Measurements from ENCODE around the gene TMEM178B. TPM values are rescaled to one million over a fixed set of nuclear protein-coding genes. Genes with fewer than 3 reads are reported as not detected.
"Not testable (repeated sequence)": the region's sequence is repeated elsewhere in the genome, so short reads cannot be mapped to it uniquely, and the experiment has no call there.

Gene TMEM178B
- total and polyA plus RNA-seq, 9 donors = 0.10 to 1.6 (median 0.30) TPM

- 77 to 85% (median 77%) methylated on average over 7 of the region's 7 CpGs for WGBS, 3 donors
- intact Hi-C loops (cut with DNase I) = no loop called here
- Histone ChIP-seq H3K9me3 (no peaks in the 10 kb centered on the region), H3K27me3 (no peaks in the 10 kb centered on the region), H3K36me3 (no peaks in the 10 kb centered on the region), H3K4me3 (no peak overlapping the region), H3K4me1 (ENCODE audit: insufficient read depth) (no peaks in the 10 kb centered on the region), H3K27ac (no peak overlapping the region)
- no peak for DNase-seq
- TF ChIP-seq, protein P1, sequence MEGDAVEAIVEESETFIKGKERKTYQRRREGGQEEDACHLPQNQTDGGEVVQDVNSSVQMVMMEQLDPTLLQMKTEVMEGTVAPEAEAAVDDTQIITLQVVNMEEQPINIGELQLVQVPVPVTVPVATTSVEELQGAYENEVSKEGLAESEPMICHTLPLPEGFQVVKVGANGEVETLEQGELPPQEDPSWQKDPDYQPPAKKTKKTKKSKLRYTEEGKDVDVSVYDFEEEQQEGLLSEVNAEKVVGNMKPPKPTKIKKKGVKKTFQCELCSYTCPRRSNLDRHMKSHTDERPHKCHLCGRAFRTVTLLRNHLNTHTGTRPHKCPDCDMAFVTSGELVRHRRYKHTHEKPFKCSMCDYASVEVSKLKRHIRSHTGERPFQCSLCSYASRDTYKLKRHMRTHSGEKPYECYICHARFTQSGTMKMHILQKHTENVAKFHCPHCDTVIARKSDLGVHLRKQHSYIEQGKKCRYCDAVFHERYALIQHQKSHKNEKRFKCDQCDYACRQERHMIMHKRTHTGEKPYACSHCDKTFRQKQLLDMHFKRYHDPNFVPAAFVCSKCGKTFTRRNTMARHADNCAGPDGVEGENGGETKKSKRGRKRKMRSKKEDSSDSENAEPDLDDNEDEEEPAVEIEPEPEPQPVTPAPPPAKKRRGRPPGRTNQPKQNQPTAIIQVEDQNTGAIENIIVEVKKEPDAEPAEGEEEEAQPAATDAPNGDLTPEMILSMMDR (IDR thresholded peaks at IDR 0.05) = no peak
- no peak for TF ChIP-seq POLR2A (IDR thresholded peaks at IDR 0.05)
- TF ChIP-seq EP300 (IDR thresholded peaks at IDR 0.05) = no peak
These were observed 323.6 kb downstream of the TMEM178B start for GRCh38 chr7:141397236-141398163.

DNA sequence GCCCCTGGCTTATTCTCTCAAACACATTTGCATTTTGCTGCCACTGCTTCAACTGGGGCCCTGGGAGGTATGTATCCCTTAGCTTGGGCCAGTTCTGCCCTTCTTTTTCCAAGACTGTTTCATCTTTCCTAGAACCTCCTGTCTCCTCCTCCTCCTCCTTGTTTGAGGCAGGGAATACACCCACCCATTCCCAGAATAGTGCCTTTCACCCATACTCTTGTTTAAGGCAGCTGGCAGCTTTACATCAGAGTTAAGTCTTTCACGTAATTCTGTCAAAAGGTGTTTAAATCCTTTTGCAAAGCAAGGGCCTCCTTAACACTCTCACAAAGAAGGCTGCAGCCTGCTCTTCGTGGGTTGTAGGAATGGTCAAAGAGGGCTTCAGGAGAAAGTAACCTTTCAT is 326.5 kb downstream of the TMEM178B start:
- DNase-seq = no peak
- intact Hi-C loops (cut with DNase I) = loop anchor here in 1 of 4 donors (10.0 kb wide), 1 partner anchor 804 kb away; no protein-coding TSS in a partner anchor
- Histone ChIP-seq H3K4me1 (ENCODE audit: insufficient read depth) (no peaks in the 10 kb centered on the region), H3K9me3 (no peaks in the 10 kb centered on the region), H3K27ac (no peak overlapping the region), H3K4me3 (no peak overlapping the region), H3K27me3 (no peaks in the 10 kb centered on the region), H3K36me3 (no peaks in the 10 kb centered on the region)
- WGBS, 3 donors = 59 to 69% (median 61%) methylated on average over 2 of the region's 2 CpGs
- TF ChIP-seq EP300 (IDR thresholded peaks at IDR 0.05) (no peak), POLR2A (IDR thresholded peaks at IDR 0.05) (no peak)
- TF ChIP-seq, protein P1 (IDR thresholded peaks at IDR 0.05) = no peak

GRCh38 chr7:141402277-141402996 is 328.6 kb downstream of the TMEM178B start:
- DNase-seq = no peak

GRCh38 chr7:141403846-141404245 is 330.0 kb downstream of the TMEM178B start:
- H3K4me1 ChIP-seq (ENCODE audit: insufficient read depth); DNase-seq; H3K27me3 ChIP-seq; H3K4me3 ChIP-seq; H3K27ac ChIP-seq; H3K9me3 ChIP-seq; H3K36me3 ChIP-seq: not testable (repeated sequence)
- WGBS, 3 donors = 89 to 93% (median 91%) methylated on average over 11 of the region's 11 CpGs
- intact Hi-C loops (cut with DNase I) = loop anchor here in 1 of 4 donors (10.0 kb wide), 1 partner anchor 801 kb away; no protein-coding TSS in a partner anchor

More at GRCh38 chr7:141402277-141402996, 328.6 kb downstream of the TMEM178B start:
- Histone ChIP-seq H3K36me3 (no peaks in the 10 kb centered on the region), H3K4me1 (ENCODE audit: insufficient read depth) (no peaks in the 10 kb centered on the region), H3K27me3 (no peaks in the 10 kb centered on the region), H3K9me3 (no peaks in the 10 kb centered on the region), H3K4me3 (no peak overlapping the region), H3K27ac (no peak overlapping the region)
- intact Hi-C loops (cut with DNase I) = loop anchor here in 1 of 4 donors (10.0 kb wide), 1 partner anchor 802 kb away; no protein-coding TSS in a partner anchor
- TF ChIP-seq, protein P1 (IDR thresholded peaks at IDR 0.05) = no peak
- TF ChIP-seq EP300 (IDR thresholded peaks at IDR 0.05) = no peak
- no peak for TF ChIP-seq POLR2A (IDR thresholded peaks at IDR 0.05)
- 45 to 65% (median 53%) methylated on average over 9 of the region's 9 CpGs for WGBS, 3 donors

All from ovary (tissue), 9 donors.